Measurements from ENCODE around the gene NIPAL1.
A peak's percentile ranks its signal among the peaks of the same experiment; 100 is the strongest.
"Not testable (repeated sequence)": the region's sequence is repeated elsewhere in the genome, so short reads cannot be mapped to it uniquely, and the experiment has no call there.

Gene NIPAL1

GRCh38 chr4:48016141-48017107 is at the start of gene NIPAL1, which contains the start of gene CNGA1:
NIPAL1 (plus strand) TSS chr4:48016772; CDS start chr4:48016840, 68 bp downstream.
CNGA1 (minus strand) TSS chr4:48016681; CDS start chr4:47952689, 63,992 bp downstream.
- DNase-seq, result peak; percentile 56

GRCh38 chr4:47968847-47969246 is 47.7 kb upstream of the NIPAL1 start:
- DNase-seq, result no peak

GRCh38 chr4:47972181-47972580 is 44.4 kb upstream of the NIPAL1 start:
- peak; percentile 82 for DNase-seq

GRCh38 chr4:47972721-47973120 is 43.9 kb upstream of the NIPAL1 start:
- DNase-seq, result peak; percentile 0

GRCh38 chr4:47974566-47974965 is 42.0 kb upstream of the NIPAL1 start:
- peak; percentile 49 for DNase-seq

- DNase-seq, result no peak
These were observed 26.4 kb upstream of the NIPAL1 start for GRCh38 chr4:47990145-47990544.

- DNase-seq, result not testable (repeated sequence)
These were observed 24.1 kb upstream of the NIPAL1 start for GRCh38 chr4:47992475-47992874.

- DNase-seq, result no peak
These were observed 20.6 kb upstream of the NIPAL1 start for GRCh38 chr4:47996021-47996420.

GRCh38 chr4:48002267-48002666 is 14.3 kb upstream of the NIPAL1 start:
- DNase-seq, result no peak

GRCh38 chr4:48003568-48003967 is 13.0 kb upstream of the NIPAL1 start:
- DNase-seq, result peak; percentile 52

GRCh38 chr4:48005781-48006180 is 10.8 kb upstream of the NIPAL1 start:
- DNase-seq, result no peak

GRCh38 chr4:48008021-48008596 is 8.5 kb upstream of the NIPAL1 start:
- no peak for DNase-seq

GRCh38 chr4:48010906-48011305 is 5.7 kb upstream of the NIPAL1 start:
- DNase-seq, result not testable (repeated sequence)

- no peak for DNase-seq
These were observed 4.8 kb upstream of the NIPAL1 start for GRCh38 chr4:48011722-48012121.

- DNase-seq, result peak; percentile 32
These were observed 3.7 kb upstream of the NIPAL1 start for GRCh38 chr4:48012824-48013223.

GRCh38 chr4:48015216-48015615 is 1.4 kb upstream of the NIPAL1 start:
- DNase-seq, result no peak

GRCh38 chr4:48015678-48016077 is 894 bp upstream of the NIPAL1 start:
- no peak for DNase-seq

GRCh38 chr4:48017108-48017571 is 568 bp downstream of the NIPAL1 start:
- peak; percentile 62 for DNase-seq

- DNase-seq, result no peak
These were observed 1.5 kb downstream of the NIPAL1 start for GRCh38 chr4:48018112-48018511.

- DNase-seq, result no peak
These were observed 4.5 kb downstream of the NIPAL1 start for GRCh38 chr4:48021100-48021499.

- DNase-seq, result no peak
These were observed 5.7 kb downstream of the NIPAL1 start for GRCh38 chr4:48022192-48022799.

GRCh38 chr4:48024522-48024921 is 8.0 kb downstream of the NIPAL1 start:
- no peak for DNase-seq

- no peak for DNase-seq
These were observed 8.4 kb downstream of the NIPAL1 start for GRCh38 chr4:48025005-48025404.

Measured in suppressor macrophage treated with lipopolysaccharide for 4 hours (primary cell).